Mucosa of descending colon (tissue), 3 donors: ENCODE data around the gene GPSM3. TPM values are rescaled to one million over a fixed set of nuclear protein-coding genes. Genes with fewer than 3 reads are reported as not detected.

ENCODE experiments used
- ATAC-seq: fragments of 200-7000 bp; cut with Tn5 transposase; one replicate; pipeline ENCODE4 v1.9.1; 2020; ENCODE audit warnings: mild to moderate bottlenecking, moderate library complexity
- DNase-seq, 3 donors: peaks; one replicate each; pipeline ENCODE4 v3.0.0-alpha.2; 2020
- H3K36me3 ChIP-seq: fragments of 200-600 bp; one replicate; pipeline ENCODE4 v1.8.0; 2021; ENCODE audit warnings: low read depth, mild to moderate bottlenecking
- H3K4me1 ChIP-seq: fragments of 200-600 bp; one replicate; pipeline ENCODE4 v1.8.0; 2021; ENCODE audit warnings: low read depth, mild to moderate bottlenecking
- H3K4me3 ChIP-seq: fragments of 200-600 bp; one replicate; pipeline ENCODE4 v1.8.0; 2021; ENCODE audit warnings: mild to moderate bottlenecking
- H3K9me3 ChIP-seq: fragments of 200-600 bp; one replicate; pipeline ENCODE4 v1.8.0; 2021; ENCODE audit warnings: mild to moderate bottlenecking
- intact Hi-C, 2 donors: fragments of 100-400 bp; cut with DNase I in 1 of 2; cut with micrococcal nuclease in 1 of 2; formaldehyde crosslinking; loops; one replicate each; pipeline versions ENCODE4 v1.11.0 to v1.11.1; 2022; cut with DNase I, micrococcal nuclease
- total RNA-seq, 3 donors: library from RNA; stranded (reverse); fragmentation: NEBNext Ultra II Directional in 2 of 3; extraction: Animal tissue kit (Norgen Biotek cat#: 25700) in 2 of 3; gene quantifications; one replicate each; pipeline versions ENCODE4 v1.2.1 to v1.2.4, GENCODE V29; 2021 to 2023
- TF ChIP-seq, protein P1 (sequence below): fragments of 200-600 bp; IDR thresholded peaks from one replicate; pipeline ENCODE4 v1.8.0; 2022; ENCODE audit warnings: antibody characterized with exemption, mild to moderate bottlenecking
- donor health status: DM: no; HTN: no; CAD: no; lungs with moderate emphysema.
- donor health status: DM: no; HTN: no; CAD: no.
- donor health status: DM: no; HTN: yes; CAD: no.

GPSM3 gene
- total RNA-seq, 3 donors from 2014 or later: 6.6 to 14.7 (median 9.9) TPM

DNA sequence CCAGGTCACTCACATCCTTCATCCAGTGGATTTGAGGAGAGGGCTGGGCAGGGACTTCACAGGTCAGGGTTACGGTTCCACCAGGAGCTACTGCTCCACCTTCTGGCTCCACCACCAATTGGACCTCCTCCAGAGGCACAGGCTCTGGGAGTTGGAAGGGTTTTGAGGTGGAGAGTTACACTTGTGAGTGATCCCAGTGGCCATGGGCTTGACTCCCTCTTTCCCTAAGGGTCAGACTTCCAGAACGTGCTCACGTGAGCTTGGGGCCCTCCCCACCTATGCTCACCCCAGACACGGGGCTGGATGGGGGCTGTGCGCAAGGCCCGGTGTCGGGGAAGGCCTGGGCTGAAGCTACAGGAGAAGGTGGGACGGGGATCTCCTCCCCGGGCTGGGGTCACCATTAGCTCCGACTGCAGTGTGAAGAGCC, 9.9 kb downstream of the GPSM3 start:
- Histone ChIP-seq H3K4me3 (no peak overlapping the region), H3K36me3 (peaks cover 4% of the 10 kb centered on the region), H3K4me1 (peaks cover 25% of the 10 kb centered on the region), H3K9me3 (no peaks in the 10 kb centered on the region)
- no peak for DNase-seq
- ATAC-seq: no peak
- intact Hi-C loops: no loop called here
- TF ChIP-seq, protein P1, sequence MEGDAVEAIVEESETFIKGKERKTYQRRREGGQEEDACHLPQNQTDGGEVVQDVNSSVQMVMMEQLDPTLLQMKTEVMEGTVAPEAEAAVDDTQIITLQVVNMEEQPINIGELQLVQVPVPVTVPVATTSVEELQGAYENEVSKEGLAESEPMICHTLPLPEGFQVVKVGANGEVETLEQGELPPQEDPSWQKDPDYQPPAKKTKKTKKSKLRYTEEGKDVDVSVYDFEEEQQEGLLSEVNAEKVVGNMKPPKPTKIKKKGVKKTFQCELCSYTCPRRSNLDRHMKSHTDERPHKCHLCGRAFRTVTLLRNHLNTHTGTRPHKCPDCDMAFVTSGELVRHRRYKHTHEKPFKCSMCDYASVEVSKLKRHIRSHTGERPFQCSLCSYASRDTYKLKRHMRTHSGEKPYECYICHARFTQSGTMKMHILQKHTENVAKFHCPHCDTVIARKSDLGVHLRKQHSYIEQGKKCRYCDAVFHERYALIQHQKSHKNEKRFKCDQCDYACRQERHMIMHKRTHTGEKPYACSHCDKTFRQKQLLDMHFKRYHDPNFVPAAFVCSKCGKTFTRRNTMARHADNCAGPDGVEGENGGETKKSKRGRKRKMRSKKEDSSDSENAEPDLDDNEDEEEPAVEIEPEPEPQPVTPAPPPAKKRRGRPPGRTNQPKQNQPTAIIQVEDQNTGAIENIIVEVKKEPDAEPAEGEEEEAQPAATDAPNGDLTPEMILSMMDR: no peak

DNA sequence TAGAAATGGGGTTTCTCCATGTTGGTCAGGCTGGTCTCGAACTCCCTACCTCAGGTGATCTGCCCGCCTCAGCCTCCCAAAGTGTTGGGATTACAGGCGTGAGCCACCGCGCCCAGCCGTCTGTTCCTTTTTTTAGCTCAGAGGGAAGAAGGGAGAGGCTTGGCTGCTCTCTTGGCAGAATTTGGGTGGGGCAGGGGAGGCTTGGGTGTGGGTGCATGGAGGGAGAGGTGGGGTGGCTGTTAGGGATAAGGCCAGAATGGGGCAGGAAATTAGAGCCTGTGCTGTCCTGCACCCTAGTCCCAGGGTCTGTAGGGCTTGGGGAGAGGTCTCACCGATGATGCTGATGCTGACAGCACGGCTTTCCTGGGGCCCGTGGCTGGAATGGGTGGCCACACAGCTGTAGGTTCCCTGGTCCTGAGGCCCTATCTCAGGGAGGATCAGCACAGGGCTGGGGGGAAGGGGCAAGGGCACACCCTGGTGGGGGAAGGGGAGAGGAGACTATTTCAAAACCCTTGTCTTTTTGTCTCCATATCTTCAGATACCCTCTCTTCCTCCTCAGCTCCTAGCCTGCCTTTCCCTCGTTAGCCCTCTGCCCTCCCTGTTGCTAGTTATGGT, 10.4 kb downstream of the GPSM3 start:
- DNase-seq: no peak
- H3K4me3 ChIP-seq: no peak overlapping the region
- intact Hi-C loops: no loop called here
- peaks cover 27% of the 10 kb centered on the region for H3K4me1 ChIP-seq
- TF ChIP-seq, protein P1: no peak
- ATAC-seq: no peak
- no peaks in the 10 kb centered on the region for H3K9me3 ChIP-seq
- H3K36me3 ChIP-seq: peaks cover 4% of the 10 kb centered on the region

DNA sequence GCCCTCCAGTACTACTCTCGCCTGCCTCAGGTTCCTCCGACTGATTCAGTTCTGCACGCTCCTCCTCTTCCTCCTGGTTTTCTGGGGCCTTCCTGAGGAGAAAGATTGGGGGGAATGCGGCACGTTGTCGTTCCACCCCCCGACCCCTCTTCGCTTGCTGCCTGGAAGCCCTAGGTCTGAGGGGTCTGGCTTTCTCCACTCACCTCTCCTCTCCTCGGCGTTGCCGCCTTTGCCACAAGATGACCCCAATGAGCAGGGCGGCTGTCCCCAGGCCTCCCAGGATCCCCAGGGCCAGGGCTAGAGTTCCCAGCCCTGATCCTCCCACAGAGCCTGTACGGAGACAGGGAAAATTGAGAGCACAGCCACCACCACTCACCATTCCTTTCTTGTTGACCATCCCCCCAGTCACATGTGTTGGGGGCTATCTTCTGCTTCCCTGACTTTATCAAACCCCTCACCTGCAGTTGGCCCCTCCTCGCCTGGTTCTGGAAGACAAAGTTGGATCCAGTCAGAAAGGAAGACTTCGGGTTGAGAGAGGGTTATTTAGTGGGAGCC, 11.2 kb downstream of the GPSM3 start:
- Histone ChIP-seq H3K9me3 (no peaks in the 10 kb centered on the region), H3K4me1 (peaks cover 33% of the 10 kb centered on the region), H3K36me3 (peaks cover 4% of the 10 kb centered on the region), H3K4me3 (no peak overlapping the region)
- intact Hi-C loops: no loop called here
- TF ChIP-seq, protein P1: no peak
- no peak for DNase-seq
- ATAC-seq: no peak

DNA sequence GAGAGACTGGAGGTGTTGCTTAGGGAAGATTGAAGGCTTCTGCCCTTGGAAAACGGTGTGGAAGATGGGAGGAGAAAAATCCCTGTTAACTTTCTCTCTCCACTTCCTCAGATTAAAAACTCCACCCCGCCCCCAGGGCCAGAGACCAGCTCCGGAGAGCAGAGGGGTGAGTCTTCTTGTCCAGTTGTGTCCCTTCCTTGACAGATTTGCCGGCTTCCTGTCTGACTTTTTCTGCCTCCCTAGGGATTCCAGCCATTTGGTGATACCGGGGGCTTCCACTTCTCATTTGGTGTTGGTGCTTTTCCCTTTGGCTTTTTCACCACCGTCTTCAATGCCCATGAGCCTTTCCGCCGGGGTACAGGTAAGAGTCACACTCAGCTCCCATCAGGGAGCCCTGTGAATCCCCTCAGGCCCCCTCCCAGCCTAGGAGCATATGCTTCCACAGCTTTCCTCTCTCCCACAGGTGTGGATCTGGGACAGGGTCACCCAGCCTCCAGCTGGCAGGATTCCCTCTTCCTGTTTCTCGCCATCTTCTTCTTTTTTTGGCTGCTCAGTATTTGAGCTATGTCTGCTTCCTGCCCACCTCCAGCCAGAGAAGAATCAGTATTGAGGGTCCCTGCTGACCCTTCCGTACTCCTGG, 12.6 kb downstream of the GPSM3 start:
- TF ChIP-seq, protein P1: no peak
- H3K9me3 ChIP-seq: no peaks in the 10 kb centered on the region
- ATAC-seq: no peak
- intact Hi-C loops: no loop called here
- H3K4me3 ChIP-seq: no peak overlapping the region
- H3K4me1 ChIP-seq: peaks cover 38% of the 10 kb centered on the region
- H3K36me3 ChIP-seq: peaks cover 4% of the 10 kb centered on the region
- DNase-seq: peak in 1 of 3 donors; percentile 16

DNA sequence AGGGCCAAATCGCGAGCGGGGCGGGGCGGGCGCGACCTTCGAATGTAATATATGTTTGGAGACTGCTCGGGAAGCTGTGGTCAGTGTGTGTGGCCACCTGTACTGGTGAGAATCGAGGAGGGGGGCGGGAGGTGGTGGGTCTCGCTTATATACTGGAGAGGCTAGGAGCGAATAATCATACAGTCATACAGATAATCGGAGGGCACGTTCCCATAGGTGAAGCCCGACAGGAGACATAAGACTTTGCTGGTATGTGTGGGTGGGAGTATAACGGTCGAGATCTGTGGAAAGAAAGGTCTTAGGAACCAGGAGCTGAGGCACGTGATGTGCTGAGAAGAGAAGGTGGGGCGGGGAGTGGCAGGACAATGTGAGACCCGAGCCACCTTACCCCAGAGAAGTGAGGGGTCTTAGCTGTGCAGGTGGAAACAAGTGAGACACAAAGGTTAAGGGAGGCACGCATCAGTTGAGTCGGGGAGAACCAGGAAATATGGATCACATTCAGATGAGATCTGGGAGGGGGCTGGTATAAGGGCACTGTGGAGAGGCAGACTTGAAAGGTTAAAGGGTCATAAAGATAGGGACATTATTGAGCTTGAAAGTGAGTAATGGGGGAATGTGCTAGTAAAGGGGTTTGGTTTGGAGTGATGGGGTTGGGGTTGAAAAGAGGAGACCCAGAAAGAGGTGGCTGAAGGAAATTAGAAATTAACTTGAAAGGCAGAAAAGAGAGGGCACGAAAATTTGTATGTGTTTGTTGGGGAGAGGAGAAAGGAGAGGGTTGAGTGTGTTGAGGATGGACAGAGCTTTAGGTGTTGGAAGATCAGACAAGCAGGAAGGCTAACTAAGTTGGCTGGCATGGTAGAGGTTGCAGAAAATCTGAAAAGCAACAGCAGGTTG, 13.6 kb downstream of the GPSM3 start:
- no peak for DNase-seq
- H3K36me3 ChIP-seq: peaks cover 4% of the 10 kb centered on the region
- TF ChIP-seq, protein P1: no peak
- peaks cover 40% of the 10 kb centered on the region for H3K4me1 ChIP-seq
- intact Hi-C loops: no loop called here
- H3K9me3 ChIP-seq: no peaks in the 10 kb centered on the region
- H3K4me3 ChIP-seq: peak overlapping the region; percentile 25
- no peak for ATAC-seq
